GM10847 (cell line): ENCODE data around the gene WNT3.

ENCODE experiments used
- POLR2A ChIP-seq: IDR thresholded peaks from 2 replicates; pipeline ENCODE4 v1.6.1; 2011; ENCODE audit not compliant: insufficient read length; ENCODE audit errors: extremely low read depth

WNT3 gene

GRCh38 chr17:46768540-46768870 lies 50.0 kb downstream of the WNT3 start:
- no peak for TF ChIP-seq POLR2A

- TF ChIP-seq POLR2A = no peak
Observed at GRCh38 chr17:46766493-46767491, 51.7 kb downstream of the WNT3 start.

GRCh38 chr17:46765453-46765852 lies 53.0 kb downstream of the WNT3 start:
- no peak for TF ChIP-seq POLR2A

GRCh38 chr17:46764709-46765401 lies 53.6 kb downstream of the WNT3 start:
- TF ChIP-seq POLR2A = no peak

GRCh38 chr17:46764000-46764708 lies 54.3 kb downstream of the WNT3 start:
- no peak for TF ChIP-seq POLR2A

- no peak for TF ChIP-seq POLR2A
Observed at GRCh38 chr17:46763416-46763815, 55.1 kb downstream of the WNT3 start.

- no peak for TF ChIP-seq POLR2A
Observed at GRCh38 chr17:46759141-46759540, 59.4 kb downstream of the WNT3 start.

GRCh38 chr17:46758614-46759013 lies 59.9 kb downstream of the WNT3 start:
- TF ChIP-seq POLR2A = no peak

- no peak for TF ChIP-seq POLR2A
Observed at GRCh38 chr17:46756861-46757260, 61.6 kb downstream of the WNT3 start.

GRCh38 chr17:46756081-46756735 lies 62.3 kb downstream of the WNT3 start:
- TF ChIP-seq POLR2A = no peak

- no peak for TF ChIP-seq POLR2A
Observed at GRCh38 chr17:46753776-46754175, 64.7 kb downstream of the WNT3 start.

GRCh38 chr17:46751425-46751824 lies 67.1 kb downstream of the WNT3 start:
- TF ChIP-seq POLR2A = no peak

GRCh38 chr17:46745376-46745775 lies 73.1 kb downstream of the WNT3 start:
- TF ChIP-seq POLR2A = no peak

- no peak for TF ChIP-seq POLR2A
Observed at GRCh38 chr17:46744441-46744840, 74.1 kb downstream of the WNT3 start.
